HPDE6-E6E7 (cell line): ENCODE data around the gene C3AR1.
A peak's percentile ranks its signal among the peaks of the same experiment; 100 is the strongest.
"Not testable (repeated sequence)": the region's sequence is repeated elsewhere in the genome, so short reads cannot be mapped to it uniquely, and the experiment has no call there.

ENCODE experiments used
- DNase-seq: peaks from one replicate; pipeline ENCODE4 v3.0.0; 2011; ENCODE audit warnings: missing footprints; ENCODE audit errors: extremely low spot score

The C3AR1 gene

DNA sequence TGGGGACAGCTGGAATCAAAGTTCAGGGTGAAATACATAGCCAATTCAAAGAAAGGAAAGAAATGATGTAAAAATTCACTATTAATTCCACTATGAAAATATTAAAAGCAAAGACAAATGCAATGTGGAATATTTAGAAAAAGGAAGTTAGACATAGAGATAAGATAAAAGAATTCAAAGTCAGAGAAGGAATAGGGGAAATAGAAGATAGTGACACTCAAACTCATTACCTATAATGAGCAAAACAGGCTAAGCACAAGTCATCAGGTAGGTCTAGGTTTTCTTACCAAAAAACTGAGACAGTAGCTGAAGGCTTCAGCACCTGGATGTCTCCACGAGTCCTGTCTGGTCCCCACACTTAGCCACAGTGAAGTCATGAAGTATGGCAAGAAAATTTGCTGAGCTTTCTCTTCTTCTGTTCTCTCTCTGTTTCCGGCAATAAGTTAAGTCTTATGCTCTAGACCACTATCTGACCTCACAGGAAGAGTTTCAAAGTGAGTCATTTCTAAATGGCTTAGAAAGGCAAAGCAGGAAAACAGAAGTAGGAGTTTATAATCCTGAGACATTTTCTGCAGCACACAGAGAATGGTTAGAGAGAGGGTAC lies at the start of gene C3AR1:
C3AR1 (minus strand) TSS at position 369 of the 604 bp plus-strand sequence. CDS start 6,174 bp downstream, outside the sequence.
- DNase-seq: peak; percentile 21

DNA sequence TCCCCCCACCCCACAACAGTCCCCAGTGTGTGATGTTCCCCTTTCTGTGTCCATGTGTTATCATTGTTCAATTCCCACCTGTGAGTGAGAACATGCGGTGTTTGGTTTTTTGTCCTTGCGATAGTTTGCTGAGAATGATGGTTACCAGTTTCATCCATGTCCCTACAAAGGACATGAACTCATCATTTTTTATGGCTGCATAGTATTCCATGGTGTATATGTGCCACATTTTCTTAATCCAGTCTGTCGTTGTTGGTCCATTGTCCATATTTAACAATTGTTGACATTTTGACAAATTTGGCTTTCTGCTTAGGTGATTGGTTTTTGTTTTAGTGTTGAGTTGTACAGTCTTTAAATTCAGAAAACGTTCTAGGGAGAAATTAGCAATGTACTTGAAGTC lies 47.0 kb upstream of the C3AR1 start:
- DNase-seq: not testable (repeated sequence)

DNA sequence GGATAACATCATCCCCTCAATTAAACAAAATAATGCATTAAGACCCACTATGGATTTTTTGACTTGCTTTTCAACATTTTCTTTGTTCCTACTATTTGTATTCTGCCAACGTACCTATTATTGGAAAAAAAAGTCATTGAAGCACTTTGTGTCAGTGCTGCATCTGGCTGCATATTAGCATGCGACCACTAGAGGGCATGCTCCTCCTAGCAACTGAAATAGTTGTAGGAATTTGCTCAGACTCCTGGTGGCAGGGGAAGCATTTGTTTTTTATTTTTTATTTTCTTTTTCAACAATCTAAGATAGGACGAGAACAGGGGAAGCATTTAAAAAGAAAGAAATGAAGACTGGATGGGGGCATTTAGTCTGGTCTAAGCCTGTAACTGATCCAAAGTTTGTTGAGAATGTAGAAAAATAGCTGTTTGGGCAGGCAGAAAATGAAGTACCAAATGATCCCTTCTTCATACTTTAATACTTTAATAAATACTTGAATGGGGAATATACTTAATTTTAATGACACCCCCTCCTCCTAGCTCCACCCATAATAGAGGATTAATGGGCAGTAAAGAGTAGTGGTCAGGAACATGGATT lies 42.7 kb upstream of the C3AR1 start:
- DNase-seq: peak; percentile 41

DNA sequence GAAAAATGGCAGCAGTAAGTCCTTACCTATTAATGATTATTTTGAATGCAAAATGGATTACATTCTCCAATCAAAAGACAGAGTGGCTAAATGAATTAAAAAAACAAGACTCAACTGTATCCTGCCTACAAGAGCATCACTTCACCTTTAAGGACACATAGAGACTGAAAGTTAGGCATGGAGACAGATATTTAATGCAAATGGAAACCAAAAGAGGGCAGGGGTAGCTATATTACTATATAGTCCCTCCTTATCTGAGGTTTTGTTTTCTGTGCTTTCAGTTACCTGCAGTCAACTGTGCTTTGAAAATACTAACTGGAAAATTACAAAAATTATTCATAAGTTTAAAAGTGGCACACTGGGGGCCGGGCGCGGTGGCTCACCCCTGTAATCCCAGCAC lies 33.1 kb upstream of the C3AR1 start:
- DNase-seq: no peak

DNA sequence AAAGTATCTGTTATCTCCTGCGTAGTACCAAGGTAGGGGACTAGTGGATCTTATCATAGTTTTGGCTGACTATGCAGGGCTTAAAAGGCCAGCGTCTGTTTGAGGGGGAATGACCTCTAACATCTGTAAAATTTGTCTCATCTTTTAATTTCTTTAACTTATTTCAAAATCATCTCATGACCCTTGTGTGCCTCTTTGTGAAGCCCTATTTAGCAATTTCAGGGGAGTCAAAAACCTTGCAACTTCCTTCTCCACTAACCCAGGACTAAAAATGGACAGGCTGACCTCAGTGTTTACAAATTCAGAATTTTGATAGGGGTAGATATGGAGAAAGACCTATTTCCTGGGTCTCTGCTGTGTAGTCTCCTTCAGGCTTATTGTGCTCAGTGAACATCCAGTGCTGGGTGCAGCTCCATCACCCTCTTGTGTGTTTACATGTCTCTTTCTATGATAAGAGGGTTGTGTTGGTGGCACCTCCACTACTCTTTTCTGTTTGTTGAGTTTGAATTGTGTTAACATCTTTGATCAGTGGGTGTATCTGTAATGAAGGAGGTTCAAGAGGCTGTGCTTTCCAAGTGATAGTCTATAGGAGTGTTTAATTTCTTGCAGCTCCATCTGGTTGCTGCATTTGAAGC lies 30.2 kb upstream of the C3AR1 start:
- no peak for DNase-seq

DNA sequence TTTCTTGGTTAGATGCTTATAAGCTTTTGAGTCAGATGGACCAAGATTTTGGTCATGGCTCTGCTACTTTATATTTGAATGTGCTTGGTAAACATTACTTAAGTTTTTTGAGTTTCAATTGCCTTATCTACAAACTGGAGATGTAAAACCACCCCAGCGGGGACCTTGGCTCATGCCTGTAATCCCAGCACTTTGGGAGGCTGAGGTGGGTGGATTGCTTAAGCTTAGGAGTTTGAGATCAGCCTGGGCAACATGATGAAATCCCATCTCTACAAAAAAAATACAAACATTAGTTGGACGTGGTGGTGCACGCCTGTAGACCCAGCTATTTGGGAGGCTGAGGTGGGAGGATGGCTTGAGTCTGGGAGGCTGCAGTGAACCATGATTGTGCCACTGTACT lies 27.1 kb upstream of the C3AR1 start:
- no peak for DNase-seq

DNA sequence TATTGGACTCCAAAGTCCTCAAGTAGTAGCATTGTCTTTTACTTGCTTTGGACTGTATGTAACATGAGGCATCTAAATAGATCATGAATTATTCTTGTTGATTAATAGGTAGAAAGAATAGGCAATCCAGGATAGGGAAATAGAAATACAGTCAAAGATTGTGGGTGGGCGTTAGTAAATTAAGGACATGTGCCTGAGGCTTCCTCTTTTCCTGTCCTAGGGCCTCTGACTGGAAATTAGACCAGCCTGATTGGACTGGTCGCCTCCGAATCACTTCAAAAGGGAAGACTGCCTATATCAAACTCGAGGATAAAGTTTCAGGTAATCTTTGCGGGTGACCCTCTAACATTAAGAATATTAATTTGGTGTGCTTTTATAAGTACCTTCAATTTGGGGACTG lies 23.6 kb upstream of the C3AR1 start:
- DNase-seq: no peak

DNA sequence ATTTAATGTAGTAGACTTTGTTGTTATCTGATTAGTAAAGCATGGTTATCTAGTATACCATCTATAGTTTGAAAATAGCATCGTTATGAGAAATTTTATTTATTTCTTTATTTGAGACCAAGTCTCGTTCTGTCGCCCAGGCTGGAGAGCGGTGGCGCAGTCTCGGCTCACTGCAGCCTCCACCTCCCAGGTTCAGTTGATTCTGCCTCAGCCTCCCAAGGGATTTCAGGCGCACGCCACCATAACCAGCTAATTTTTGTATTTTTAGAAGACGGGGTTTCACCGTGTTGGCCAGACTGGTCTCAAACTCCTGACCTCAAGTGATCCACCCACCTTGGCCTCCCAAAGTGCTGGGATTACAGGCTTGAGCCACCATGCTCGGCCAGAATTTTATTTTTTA lies 23.1 kb upstream of the C3AR1 start:
- DNase-seq: not testable (repeated sequence)

DNA sequence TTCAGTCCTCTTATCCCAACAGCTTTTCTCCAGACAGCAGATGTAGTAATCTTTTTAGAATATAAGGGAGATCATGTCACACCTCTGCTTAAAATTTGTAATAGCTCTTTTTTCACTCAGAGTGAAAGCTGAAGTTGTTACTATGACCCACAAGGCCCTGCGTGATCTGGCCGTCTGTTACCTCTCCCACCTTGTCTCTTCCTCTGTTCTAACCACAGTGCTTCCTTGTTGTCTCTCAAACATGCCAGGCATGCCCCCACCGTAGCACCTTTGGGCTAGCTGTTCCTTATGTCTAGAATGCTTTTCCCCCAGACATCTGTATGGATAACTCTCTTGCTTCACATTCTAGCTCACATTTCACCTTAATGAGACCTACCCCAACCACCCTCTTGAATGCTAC lies 22.4 kb upstream of the C3AR1 start:
- DNase-seq: no peak

DNA sequence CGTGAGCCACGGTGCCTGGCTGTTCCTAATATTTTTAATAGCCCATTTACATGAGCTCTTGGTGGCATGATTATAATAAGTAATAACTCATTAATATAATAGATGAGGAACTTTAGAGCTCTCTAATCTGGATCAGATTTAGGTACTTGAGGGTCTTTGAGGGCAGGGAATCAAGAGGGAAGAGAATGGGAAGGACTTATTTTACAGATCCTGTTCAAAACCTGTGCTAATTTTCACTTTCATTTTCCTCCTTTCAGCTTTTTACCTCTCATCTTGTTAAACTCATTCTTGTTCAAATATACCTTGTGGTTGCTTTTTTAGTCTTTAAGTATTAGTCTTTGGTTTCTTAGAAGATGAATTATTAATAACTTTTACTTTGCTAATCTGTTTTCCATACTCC lies 21.5 kb upstream of the C3AR1 start:
- DNase-seq: no peak

DNA sequence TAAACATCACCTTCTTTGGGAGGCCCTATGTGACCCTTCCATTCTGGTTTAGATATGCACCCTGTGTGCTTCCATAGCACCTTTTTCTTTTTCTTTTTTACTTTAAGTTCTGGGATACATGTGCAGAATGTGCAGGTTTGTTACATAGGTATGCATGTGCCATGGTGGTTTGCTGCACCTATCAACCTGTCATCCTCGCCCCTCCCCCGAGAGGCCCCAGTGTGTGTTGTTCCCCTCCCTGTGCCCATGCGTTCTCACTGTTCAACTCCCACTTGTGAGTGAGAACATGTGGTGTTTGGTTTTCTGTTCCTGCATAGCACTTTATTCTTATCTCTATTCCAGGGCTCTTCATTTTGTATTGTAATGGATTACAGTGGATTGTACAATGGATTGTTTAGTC lies 18.2 kb upstream of the C3AR1 start:
- DNase-seq: not testable (repeated sequence)

DNA sequence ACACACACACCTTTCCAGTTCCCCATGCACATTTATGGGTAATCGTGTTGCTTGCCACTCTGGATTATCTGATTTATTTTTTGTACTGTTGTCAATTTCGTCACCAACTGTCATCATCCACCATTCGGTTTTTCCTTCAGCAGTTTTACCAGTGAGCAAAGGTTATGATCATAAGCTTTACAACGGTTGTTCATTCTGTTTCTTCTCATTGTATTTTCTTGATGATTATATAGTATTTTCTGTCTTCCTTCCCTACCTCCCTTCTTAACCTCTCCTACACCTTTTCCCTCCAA lies 16.6 kb upstream of the C3AR1 start:
- DNase-seq: no peak

DNA sequence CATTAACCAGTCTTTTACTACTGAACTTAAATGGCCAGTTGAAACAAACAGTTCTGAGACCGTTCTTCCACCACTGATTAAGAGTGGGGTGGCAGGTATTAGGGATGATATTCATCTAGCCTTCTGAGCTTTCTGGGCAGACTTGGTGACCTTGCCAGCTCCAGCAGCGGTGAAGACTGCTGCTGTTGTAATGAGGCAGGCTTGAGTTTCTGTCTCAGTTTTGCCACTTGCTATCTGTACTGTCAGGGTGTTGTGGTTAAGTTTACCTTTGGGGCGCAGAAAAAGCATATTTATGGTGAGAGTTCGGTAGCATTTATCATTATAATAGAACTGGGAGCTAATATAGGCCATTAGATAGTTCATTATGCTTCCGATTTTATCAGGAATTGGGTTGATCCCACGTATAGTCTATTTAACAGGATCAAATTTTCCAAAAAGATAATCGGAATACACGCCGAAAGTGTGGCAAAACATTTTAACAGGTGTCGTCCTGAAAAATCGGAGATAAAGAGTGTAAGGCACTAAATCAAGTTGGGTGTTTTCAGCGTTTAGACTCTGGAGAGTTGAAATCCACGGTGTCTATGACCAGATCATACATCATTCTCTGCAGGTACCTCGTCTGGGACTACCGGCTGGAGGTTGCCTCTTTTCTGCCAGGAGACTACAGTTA lies 15.2 kb upstream of the C3AR1 start:
- no peak for DNase-seq

DNA sequence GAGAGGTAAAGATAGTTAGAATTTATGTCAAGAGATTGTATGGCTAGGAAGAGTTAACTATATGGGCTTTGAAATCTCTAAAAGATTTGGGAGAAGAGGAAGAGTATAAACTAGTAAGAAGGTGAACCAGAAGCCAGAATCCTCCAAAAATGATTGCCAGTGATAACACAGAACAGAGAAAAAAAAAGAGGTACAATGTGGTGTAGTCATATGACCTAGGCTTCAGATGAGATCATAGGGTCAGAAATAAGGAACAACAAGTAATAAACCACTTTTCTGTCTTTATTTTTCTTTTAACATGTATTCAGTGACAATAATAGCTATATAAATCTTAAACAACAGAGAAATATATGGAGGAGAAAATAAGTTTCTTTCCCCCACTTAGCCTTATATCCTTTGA lies 14.0 kb upstream of the C3AR1 start:
- no peak for DNase-seq

DNA sequence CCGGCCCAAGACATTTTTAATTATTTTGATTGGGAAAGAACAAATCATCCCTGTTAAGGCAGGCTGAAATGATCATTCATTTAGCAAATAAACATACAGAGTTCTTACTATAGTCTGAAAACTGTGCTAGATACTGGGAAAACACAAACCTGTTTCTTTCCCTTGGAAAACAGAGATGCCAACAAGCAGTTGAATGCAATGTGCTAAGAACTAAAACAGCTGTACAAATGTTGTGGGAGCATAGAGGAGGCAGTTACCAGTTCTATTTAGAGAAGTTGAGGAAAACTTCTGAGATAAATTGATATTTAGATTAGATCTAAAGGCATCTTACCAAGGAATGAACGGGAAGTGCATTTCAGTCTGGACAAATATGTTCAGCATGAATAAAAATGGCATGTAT lies 12.8 kb upstream of the C3AR1 start:
- DNase-seq: no peak

DNA sequence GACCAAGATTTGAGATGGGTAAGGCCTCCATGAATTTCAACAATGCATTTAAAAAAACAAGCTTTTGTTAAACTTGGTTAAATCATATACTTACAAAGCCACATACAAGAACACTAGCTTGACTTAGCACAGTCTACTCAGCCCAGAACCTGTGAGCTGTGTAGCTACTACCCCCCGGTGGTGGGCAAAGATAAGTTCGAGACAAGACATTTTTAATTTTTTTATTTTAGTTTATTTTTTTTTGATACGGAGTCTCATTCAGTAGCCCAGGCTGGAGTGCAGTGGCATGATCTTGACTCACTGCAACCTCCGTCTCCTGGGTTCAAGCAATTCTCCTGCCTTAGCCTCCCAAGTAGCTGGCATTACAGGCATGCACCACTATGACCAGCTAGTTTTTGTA lies 12.2 kb upstream of the C3AR1 start:
- no peak for DNase-seq

DNA sequence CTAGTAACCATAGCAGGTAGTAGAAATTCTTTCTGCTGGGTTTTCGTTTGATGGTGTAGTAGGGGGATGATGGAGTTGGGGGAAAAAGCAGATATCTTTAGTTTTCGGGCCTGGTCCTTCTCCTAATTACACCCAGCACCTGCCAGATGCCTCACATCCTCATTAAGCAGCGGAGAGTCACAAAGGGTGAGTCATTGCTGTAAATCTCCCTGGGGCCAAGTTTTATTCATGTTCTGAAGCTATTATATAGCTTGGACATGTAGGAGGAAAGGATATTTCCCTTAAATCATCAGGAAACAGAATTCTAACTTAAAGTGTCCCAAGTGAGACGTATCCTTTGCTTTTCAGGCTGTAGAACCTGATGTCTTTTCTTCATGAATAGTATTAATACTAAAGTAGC lies 11.0 kb upstream of the C3AR1 start:
- DNase-seq: peak; percentile 65

DNA sequence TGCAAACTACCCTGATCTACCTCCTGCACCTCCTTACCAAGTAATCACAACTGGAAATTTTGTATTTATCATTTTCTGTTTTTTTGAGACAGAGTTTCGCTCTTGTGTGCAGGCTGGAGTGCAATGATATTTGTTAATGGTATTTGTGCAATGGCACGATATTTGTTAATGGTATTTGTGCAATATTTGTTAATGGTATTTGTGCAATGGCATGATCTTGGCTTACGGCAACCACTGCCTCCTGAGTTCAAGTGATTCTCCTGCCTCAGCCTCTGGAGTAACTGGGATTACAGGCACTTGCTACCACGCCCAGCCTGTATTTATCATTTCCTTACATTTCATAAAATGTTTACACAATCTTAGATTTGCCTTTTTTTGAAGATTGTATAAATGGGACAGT lies 10.2 kb upstream of the C3AR1 start:
- DNase-seq: no peak

DNA sequence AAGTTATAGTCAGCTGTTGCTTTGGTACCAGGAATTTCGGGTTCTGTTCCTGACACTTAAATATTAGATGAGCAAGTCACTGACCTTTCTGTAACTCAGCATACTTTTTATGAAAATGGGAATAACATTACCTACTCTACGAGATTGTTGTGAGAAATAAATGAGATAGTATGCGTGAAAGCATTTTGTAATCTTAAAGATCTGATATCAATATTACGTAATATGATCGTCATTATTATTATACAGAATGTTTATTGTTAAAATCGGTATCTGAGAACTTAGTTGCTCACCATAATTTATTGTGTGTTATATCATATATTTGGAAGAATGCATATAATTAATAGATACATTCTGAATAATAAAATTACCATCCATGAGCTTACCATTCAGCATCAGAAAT lies 9.8 kb upstream of the C3AR1 start:
- no peak for DNase-seq

DNA sequence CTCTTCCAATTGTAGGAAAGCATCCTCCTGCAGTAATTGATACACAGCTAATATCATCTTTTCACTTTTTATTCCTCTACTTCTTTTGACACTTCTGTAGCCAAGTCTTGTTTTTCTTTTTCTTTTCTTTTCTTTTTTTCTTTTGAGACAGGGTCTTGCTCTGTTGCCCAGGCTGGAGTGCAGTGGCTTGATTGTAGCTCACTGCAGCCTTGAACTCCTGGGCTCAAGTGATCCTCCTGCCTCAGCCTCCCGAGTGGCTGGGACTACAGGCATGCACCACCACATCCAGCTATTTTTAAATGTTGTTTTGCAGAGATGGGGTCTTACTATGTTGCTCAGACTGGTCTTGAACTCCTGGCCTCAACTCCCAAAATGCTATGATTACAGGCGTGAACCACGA lies 5.7 kb upstream of the C3AR1 start:
- not testable (repeated sequence) for DNase-seq

DNA sequence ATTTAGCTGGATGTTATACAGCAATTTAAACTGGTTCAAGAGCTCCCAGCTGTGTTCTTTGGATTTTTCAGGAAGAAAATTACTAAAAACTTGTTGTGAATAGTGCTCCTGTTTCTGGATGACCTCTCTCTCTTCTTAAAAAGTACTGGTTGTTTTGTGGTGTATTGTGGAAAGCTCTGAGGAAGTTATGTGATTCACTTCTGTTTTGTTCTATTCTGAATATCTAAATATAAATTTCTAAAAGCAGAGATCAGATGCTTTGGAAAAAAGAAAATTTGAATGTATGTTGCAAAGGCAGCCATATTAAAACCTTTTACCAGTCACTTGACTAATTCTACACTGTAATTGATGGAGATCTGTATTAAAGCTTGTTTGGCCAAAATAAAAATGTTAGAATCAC lies 3.4 kb upstream of the C3AR1 start:
- DNase-seq: no peak

DNA sequence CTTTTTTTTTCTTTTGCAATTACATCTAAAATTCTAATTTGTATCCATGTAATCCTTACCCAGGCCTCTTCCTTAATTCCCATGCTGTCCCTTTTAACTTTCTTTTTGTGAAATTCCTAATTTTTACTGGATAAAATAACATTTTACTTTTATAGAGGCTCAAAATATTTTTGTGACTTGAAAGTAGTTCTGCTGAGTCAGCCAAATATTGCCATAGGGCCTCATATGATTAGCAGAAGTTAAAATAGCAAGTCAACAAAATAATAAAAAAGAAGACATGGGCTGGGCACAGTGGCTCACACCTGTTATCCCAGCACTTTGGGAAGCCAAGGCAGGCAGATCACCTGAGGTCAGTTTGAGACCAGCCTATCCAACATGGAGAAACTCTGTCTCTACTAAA lies 2.0 kb downstream of the C3AR1 start:
- DNase-seq: no peak

DNA sequence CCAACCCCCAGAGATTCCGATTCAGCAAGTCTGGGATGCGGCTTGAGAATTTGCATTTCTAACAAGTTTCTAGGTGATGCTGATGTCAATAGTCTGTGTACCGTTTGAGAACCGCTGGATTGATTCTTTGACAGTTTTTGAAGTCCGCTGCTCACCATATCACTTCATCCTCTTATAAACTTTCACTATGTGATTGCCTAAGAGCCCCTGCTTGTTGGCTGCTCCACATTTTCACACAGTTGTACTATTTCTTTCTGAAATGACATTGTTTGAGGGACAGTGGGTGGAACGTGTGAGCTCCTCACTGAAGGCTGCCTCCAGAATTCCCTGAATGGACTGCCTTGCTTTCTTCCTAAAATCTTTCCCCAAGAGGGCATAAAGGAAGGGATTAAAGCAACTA lies 7.7 kb downstream of the C3AR1 start:
- DNase-seq: no peak
